Loucy (cell line): ENCODE measurements around the gene KSR2.

Experiments
- EZH2phosphoT487 ChIP-seq: fragments of 200-600 bp; IDR thresholded peaks from 2 replicates; pipeline ENCODE4 v1.6.1; 2018; ENCODE audit warnings: antibody characterized with exemption, mild to moderate bottlenecking, moderate library complexity, borderline replicate concordance
- TF ChIP-seq, protein P1 (sequence below): fragments of 200-600 bp; sonication (generic); conservative IDR thresholded peaks from 2 replicates; pipeline ENCODE4 v1.5.1; 2014; ENCODE audit warnings: mild to moderate bottlenecking, antibody characterized with exemption, low read length

DNA sequence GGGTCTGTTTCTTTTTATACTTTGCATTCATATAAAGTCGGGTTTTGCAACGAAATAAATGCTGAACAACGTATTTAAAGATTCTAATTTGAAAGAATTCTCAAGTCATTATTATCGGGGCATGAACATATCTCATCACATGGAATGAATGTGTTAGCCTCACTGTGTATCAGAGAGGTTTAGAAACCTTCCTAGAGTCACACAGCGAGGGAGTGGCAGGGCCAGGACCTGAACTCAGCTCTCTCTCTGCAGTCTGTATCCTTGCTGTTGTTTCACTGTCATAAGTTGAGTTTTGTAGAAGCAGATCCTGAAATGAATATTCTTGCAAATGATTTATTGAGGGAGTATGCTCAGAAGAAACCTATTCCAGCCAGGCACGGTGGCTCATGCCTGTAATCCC is 398.2 kb downstream of the KSR2 start:
- TF ChIP-seq, protein P1, sequence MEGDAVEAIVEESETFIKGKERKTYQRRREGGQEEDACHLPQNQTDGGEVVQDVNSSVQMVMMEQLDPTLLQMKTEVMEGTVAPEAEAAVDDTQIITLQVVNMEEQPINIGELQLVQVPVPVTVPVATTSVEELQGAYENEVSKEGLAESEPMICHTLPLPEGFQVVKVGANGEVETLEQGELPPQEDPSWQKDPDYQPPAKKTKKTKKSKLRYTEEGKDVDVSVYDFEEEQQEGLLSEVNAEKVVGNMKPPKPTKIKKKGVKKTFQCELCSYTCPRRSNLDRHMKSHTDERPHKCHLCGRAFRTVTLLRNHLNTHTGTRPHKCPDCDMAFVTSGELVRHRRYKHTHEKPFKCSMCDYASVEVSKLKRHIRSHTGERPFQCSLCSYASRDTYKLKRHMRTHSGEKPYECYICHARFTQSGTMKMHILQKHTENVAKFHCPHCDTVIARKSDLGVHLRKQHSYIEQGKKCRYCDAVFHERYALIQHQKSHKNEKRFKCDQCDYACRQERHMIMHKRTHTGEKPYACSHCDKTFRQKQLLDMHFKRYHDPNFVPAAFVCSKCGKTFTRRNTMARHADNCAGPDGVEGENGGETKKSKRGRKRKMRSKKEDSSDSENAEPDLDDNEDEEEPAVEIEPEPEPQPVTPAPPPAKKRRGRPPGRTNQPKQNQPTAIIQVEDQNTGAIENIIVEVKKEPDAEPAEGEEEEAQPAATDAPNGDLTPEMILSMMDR = no peak
- TF ChIP-seq EZH2phosphoT487 = no peak
